Bladder microvascular endothelial cell (primary cell): ENCODE results near the gene RANGRF. TPM values are rescaled to one million over a fixed set of nuclear protein-coding genes. Genes with fewer than 3 reads are reported as not detected.

Source experiments
- total RNA-seq: library from RNA; depleted of rRNA; stranded (reverse); fragments of >200 nt; gene quantifications from 2 replicates; pipeline ENCODE4 v1.2.3, GENCODE V29; 2014

The RANGRF gene, protein sequence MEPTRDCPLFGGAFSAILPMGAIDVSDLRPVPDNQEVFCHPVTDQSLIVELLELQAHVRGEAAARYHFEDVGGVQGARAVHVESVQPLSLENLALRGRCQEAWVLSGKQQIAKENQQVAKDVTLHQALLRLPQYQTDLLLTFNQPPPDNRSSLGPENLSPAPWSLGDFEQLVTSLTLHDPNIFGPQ
- total RNA-seq = 7.8 and 8.8 TPM in 2 replicates

DNA sequence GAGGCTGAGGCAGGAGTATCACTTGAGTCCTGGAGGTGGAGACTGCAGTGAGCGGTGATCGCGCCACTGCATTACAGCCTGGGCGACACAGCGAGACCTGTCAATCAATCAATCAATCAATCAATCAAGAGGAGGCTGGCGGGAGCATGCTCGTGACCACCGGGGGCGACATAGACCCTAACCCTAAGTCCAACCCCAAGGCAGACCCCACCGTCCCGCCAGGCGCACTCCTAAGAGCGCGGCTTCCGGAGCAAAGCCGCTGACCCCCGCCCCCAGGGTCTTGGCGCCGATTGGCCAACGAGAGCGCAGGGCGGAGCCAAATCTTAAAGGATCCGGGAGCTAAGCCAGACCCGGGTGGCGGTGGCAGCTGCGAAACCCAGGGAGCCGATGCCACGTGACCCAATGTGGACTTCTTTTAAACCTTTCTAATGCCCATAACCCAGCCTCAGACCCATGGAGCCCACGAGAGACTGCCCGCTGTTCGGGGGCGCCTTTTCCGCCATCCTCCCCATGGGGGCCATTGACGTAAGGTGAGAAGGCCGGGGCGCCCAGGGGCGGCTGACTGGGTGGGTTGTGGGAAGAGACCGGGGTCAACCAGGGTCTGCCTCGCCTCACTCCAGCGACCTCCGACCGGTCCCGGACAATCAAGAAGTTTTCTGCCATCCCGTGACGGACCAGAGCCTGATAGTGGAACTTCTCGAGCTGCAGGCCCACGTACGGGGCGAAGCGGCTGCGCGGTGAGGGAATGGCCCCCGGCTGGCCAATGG, at the start of gene RANGRF:
Gene RANGRF, plus strand, starts transcription at position 335 of the 767 bp plus-strand sequence. Its CDS starts 119 bp downstream, at position 454.

DNA sequence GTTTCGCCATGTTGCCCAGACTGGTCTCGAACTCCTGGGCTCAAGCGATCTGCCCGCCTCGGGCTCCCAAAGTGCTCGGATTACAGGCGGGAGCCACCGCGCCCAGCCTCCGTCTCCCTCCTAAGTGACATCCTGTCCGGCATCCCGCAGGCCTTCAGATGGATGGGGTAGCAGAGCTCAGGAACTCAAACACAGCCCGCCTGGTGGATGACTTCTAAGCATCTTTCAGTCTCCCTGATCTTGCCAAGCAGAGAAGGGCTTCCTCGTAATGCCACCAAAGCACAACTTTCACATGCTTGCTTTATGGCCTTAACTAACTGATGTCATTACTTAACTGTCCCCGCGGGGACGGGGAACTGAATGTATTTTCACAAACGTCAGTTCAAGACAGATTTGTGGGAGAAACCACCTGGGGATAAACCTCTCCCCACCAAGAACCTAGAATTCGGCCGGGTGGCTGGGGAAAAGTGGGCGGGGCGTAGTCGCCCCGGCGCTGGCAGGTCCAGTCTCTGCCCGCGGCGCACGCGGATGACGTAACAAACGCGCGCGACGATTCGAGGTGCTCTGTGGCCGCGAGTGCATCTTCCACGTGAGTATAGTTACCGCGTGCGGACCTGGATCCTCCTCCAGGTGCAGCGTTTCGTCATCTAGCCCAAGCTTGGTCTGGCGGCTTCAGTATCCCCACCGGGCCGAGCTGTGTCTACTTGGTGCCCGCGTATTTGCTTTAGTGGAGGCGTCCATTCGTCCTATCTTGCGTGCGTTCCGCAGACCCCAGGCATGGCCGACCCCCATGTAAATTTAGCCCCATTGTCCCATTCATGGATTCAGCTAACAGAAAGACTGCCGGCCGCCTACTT, 39.5 kb upstream of the RANGRF start, which contains the start of gene PFAS:
Gene PFAS, plus strand, starts transcription at position 539 of the 857 bp plus-strand sequence. CDS start 4,649 bp downstream, outside the sequence.

DNA sequence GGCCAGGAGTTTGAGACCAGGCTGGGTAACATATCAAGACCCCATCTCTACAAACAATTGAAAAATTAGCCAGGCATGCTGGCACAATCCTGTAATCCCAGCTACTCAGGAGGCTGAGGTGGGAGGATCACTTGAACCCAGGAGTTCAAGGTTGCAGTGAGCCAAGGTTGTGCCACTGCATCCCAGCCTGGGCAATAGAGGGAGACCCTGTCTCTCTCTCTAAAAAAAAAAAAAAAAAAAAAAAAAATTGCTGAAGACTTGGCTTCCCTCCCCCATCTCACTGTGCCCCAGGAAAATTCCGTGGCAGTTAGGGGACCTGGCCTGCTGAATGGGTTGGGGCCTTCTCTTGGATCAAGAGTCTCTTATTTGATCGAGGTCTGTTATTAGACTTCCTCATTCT, 51.1 kb downstream of the RANGRF start, which contains the start of gene ODF4:
Gene ODF4, plus strand, starts transcription at position 301 of the 400 bp plus-strand sequence. CDS start 212 bp downstream, outside the sequence.

Other genes with a start within 250 kb of the RANGRF start
- not detected in 2 replicates for gene ALOX15B, start 249.6 kb upstream of the RANGRF start, total RNA-seq
- not detected in 2 replicates for gene ALOX12B, start 201.0 kb upstream of the RANGRF start, total RNA-seq
- gene ALOXE3, start 170.2 kb upstream of the RANGRF start, total RNA-seq = not detected in 2 replicates
- not detected in 2 replicates for gene HES7, start 164.6 kb upstream of the RANGRF start, total RNA-seq
- 9.1 and 17.7 TPM in 2 replicates for gene PER1, start 136.3 kb upstream of the RANGRF start, total RNA-seq
- 4.9 and 5.3 TPM in 2 replicates for gene VAMP2, start 125.7 kb upstream of the RANGRF start, total RNA-seq
- gene TMEM107, start 112.3 kb upstream of the RANGRF start, total RNA-seq = 13.4 and 22.3 TPM in 2 replicates
- 9.3 and 10.8 TPM in 2 replicates for gene BORCS6, start 98.5 kb upstream of the RANGRF start, total RNA-seq
- 23.2 and 37.6 TPM in 2 replicates for gene AURKB, start 78.1 kb upstream of the RANGRF start, total RNA-seq
- gene CTC1, start 40.6 kb upstream of the RANGRF start, total RNA-seq = 5.3 and 14.3 TPM in 2 replicates
- gene PFAS, start 39.4 kb upstream of the RANGRF start, total RNA-seq = 18.9 and 28.9 TPM in 2 replicates
- gene SLC25A35, start 6.7 kb downstream of the RANGRF start, total RNA-seq = 0.32 and 0.94 TPM in 2 replicates
- 29.5 and 30.0 TPM in 2 replicates for gene ARHGEF15, start 21.6 kb downstream of the RANGRF start, total RNA-seq
- gene ODF4, start 51.2 kb downstream of the RANGRF start, total RNA-seq = not detected in 2 replicates
- gene RPL26, start 94.5 kb downstream of the RANGRF start, total RNA-seq = 2,945 and 3,888 TPM in 2 replicates
- gene RNF222, start 109.2 kb downstream of the RANGRF start, total RNA-seq = under 0.01 TPM in 1 of 2 replicates, not detected in the other
- gene NDEL1, start 147.2 kb downstream of the RANGRF start, total RNA-seq = 23.0 and 54.9 TPM in 2 replicates